CD14-positive monocyte (primary cell): ENCODE results near the gene CHODL. TPM values are rescaled to one million over a fixed set of nuclear protein-coding genes. Genes with fewer than 3 reads are reported as not detected.

Experiments used
- DNase-seq, 3 donors: peaks; one replicate each; pipeline ENCODE4 v3.0.0-alpha.2; 2011 to 2022
- H2AFZ ChIP-seq: 2 replicates; pipeline ENCODE4 v1.6.0; 2012; ENCODE audit warnings: mild to moderate bottlenecking, low read depth, low read length, inconsistent platforms; ENCODE audit not compliant: insufficient read depth, poor library complexity, severe bottlenecking
- H3K27ac ChIP-seq, 2 donors: 1 replicate in 1 of 2; 2 replicates in 1 of 2; pipeline ENCODE4 v1.5.1; 2012 to 2013; ENCODE audit warnings: low read length in 2 of 2, control low read depth in 1 of 2, inconsistent platforms in 1 of 2, low read depth in 1 of 2, mild to moderate bottlenecking in 1 of 2
- H3K27me3 ChIP-seq, 2 donors: one replicate each; pipeline versions ENCODE4 v1.6.0 to v1.6.1; 2011 to 2013; ENCODE audit warnings: low read length in 2 of 2; ENCODE audit not compliant: control insufficient read depth in 2 of 2, insufficient read depth in 2 of 2
- H3K36me3 ChIP-seq, 2 donors: replicated peaks in 1 of 2; 1 replicate in 1 of 2; 2 replicates in 1 of 2; pipeline versions ENCODE4 v1.5.1 to v1.6.1; 2012 to 2013; ENCODE audit warnings: low read length in 2 of 2, control low read depth in 1 of 2, inconsistent platforms in 1 of 2, mild to moderate bottlenecking in 1 of 2; ENCODE audit not compliant: insufficient read depth in 2 of 2, control insufficient read depth in 1 of 2
- H3K4me1 ChIP-seq, 2 donors: 1 replicate in 1 of 2; 2 replicates in 1 of 2; pipeline versions ENCODE4 v1.5.1 to v1.6.1; 2012 to 2013; ENCODE audit warnings: low read length in 2 of 2, control low read depth in 1 of 2, inconsistent platforms in 1 of 2, mild to moderate bottlenecking in 1 of 2, moderate library complexity in 1 of 2; ENCODE audit not compliant: insufficient read depth in 2 of 2, control insufficient read depth in 1 of 2
- H3K4me2 ChIP-seq: replicated peaks from 2 replicates; pipeline ENCODE3; 2012; ENCODE audit warnings: low read length, moderate library complexity, mild to moderate bottlenecking; ENCODE audit not compliant: poor library complexity, severe bottlenecking; ENCODE audit errors: extremely low read depth
- H3K4me3 ChIP-seq, 3 experiments: fragments of 200-600 bp in 1 of 3; sonication (generic) in 1 of 3; replicated peaks in 1 of 3; 1 replicate in 2 of 3; 2 replicates in 1 of 3; pipeline ENCODE4 v1.5.1; 2011 to 2013; ENCODE audit warnings: low read length in 3 of 3, mild to moderate bottlenecking in 3 of 3, control low read depth in 2 of 3, low read depth in 2 of 3, inconsistent platforms in 1 of 3, moderate library complexity in 1 of 3
- H3K79me2 ChIP-seq: 2 replicates; pipeline ENCODE4 v1.6.0; 2012; ENCODE audit warnings: mild to moderate bottlenecking, control low read depth, inconsistent platforms, low read length, moderate library complexity; ENCODE audit not compliant: insufficient read depth
- H3K9ac ChIP-seq: 2 replicates; pipeline ENCODE4 v1.6.0; 2017; ENCODE audit warnings: low read length, mild to moderate bottlenecking; ENCODE audit not compliant: insufficient read depth, poor library complexity, severe bottlenecking
- H3K9me3 ChIP-seq, 2 donors: replicated peaks in 1 of 2; 1 replicate in 1 of 2; 2 replicates in 1 of 2; pipeline versions ENCODE4 v1.5.1 to v1.6.1; 2012 to 2013; ENCODE audit warnings: low read length in 2 of 2, control low read depth in 1 of 2; ENCODE audit not compliant: control insufficient read depth in 1 of 2, insufficient read depth in 1 of 2
- H4K20me1 ChIP-seq: 2 replicates; pipeline ENCODE4 v1.6.0; 2012; ENCODE audit warnings: mild to moderate bottlenecking, low read length, control low read depth, moderate library complexity; ENCODE audit not compliant: insufficient read depth
- H3K27ac Mint-ChIP-seq, 7 donors: one replicate each; pipeline ENCODE4 v1.8.0; 2020; ENCODE audit warnings: mild to moderate bottlenecking in 7 of 7, mixed read lengths in 7 of 7, moderate library complexity in 6 of 7, inconsistent platforms in 2 of 7
- H3K27me3 Mint-ChIP-seq, 3 donors: one replicate each; pipeline ENCODE4 v1.8.0; 2021 to 2022; ENCODE audit warnings: low read depth in 3 of 3, mild to moderate bottlenecking in 3 of 3, mixed read lengths in 3 of 3, moderate library complexity in 3 of 3, inconsistent platforms in 1 of 3
- H3K36me3 Mint-ChIP-seq, 2 donors: one replicate each; pipeline ENCODE4 v1.8.0; 2020; ENCODE audit warnings: mixed read lengths in 2 of 2, inconsistent platforms in 1 of 2, mild to moderate bottlenecking in 1 of 2
- H3K4me1 Mint-ChIP-seq: one replicate; pipeline ENCODE4 v1.8.0; 2020; ENCODE audit warnings: mild to moderate bottlenecking, mixed read lengths
- H3K4me3 Mint-ChIP-seq, 2 donors: one replicate each; pipeline ENCODE4 v1.8.0; 2020; ENCODE audit warnings: mild to moderate bottlenecking in 2 of 2, mixed read lengths in 2 of 2, moderate library complexity in 1 of 2
- H3K9me3 Mint-ChIP-seq, 7 donors: one replicate each; pipeline ENCODE4 v1.8.0; 2020 to 2022; ENCODE audit warnings: mixed read lengths in 7 of 7, mild to moderate bottlenecking in 6 of 7, moderate library complexity in 6 of 7, inconsistent platforms in 2 of 7
- CTCF ChIP-seq: fragments of 200-600 bp; IDR thresholded peaks from one replicate; pipeline ENCODE4 v1.8.0; 2022; ENCODE audit warnings: antibody characterized with exemption, mild to moderate bottlenecking
- WGBS: methylation state at CpG from one replicate; pipeline ENCODE4 v1.1.5; 2013; ENCODE audit warnings: missing lambda C conversion rate; ENCODE audit not compliant: insufficient coverage; 5-methylcytosine and 5-hydroxymethylcytosine counted together
- intact Hi-C, 2 donors: fragments of 100-400 bp; cut with micrococcal nuclease; formaldehyde crosslinking; loops; one replicate each; pipeline versions ENCODE4 v1.15.0 to v1.15.1; 2023
- polyA plus RNA-seq, 3 donors: library from polyadenylated mRNA; depleted of rRNA in 1 of 3; unstranded in 2 of 3; stranded (reverse) in 1 of 3; fragments of 300-500 nt in 2 of 3; fragments of >200 nt in 1 of 3; fragmentation: Illumina TruSeq in 2 of 3; gene quantifications; 1 replicate in 2 of 3; 2 replicates in 1 of 3; pipeline ENCODE4 v1.2.3, GENCODE V29; 2012 to 2021

The CHODL gene
- polyA plus RNA-seq, 3 donors = not detected

- Mint-ChIP-seq H3K4me3 (no peak overlapping the region), H3K4me1 (no peaks in the 10 kb centered on the region), H3K27me3 (no peaks in the 10 kb centered on the region), H3K36me3 (no peaks in the 10 kb centered on the region), H3K27ac (no peak overlapping the region), H3K9me3 (no peaks in the 10 kb centered on the region)
- Histone ChIP-seq H3K9me3 (no peaks in the 10 kb centered on the region), H2AFZ (no peak overlapping the region), H3K4me1 (no peaks in the 10 kb centered on the region), H4K20me1 (no peaks in the 10 kb centered on the region), H3K4me2 (no peak overlapping the region), H3K4me3 (no peak overlapping the region), H3K79me2 (no peaks in the 10 kb centered on the region), H3K27me3 (no peaks in the 10 kb centered on the region), H3K27ac (no peak overlapping the region), H3K36me3 (no peaks in the 10 kb centered on the region), H3K9ac (no peak overlapping the region)
- no peak for DNase-seq
- intact Hi-C loops = no loop called here
- no peak for TF ChIP-seq CTCF
- no CpG with 5 or more reads among the region's 2 CpGs for WGBS
Measured at GRCh38 chr21:18253799-18254198, 9.2 kb downstream of the CHODL start.

- no peak overlapping the region for H3K4me3 Mint-ChIP-seq
- Histone ChIP-seq H3K27me3 (no peaks in the 10 kb centered on the region), H3K4me1 (no peaks in the 10 kb centered on the region), H3K9me3 (no peaks in the 10 kb centered on the region), H3K4me3 (no peak overlapping the region), H3K9ac (no peak overlapping the region), H4K20me1 (no peaks in the 10 kb centered on the region), H2AFZ (no peak overlapping the region), H3K27ac (no peak overlapping the region), H3K4me2 (no peak overlapping the region), H3K36me3 (no peaks in the 10 kb centered on the region), H3K79me2 (no peaks in the 10 kb centered on the region)
- H3K9me3 Mint-ChIP-seq = no peaks in the 10 kb centered on the region
- intact Hi-C loops = no loop called here
- H3K27ac Mint-ChIP-seq = no peak overlapping the region
- H3K4me1 Mint-ChIP-seq = no peaks in the 10 kb centered on the region
- whole genome bisulfite sequencing = no CpG with 5 or more reads among the region's 2 CpGs
- H3K36me3 Mint-ChIP-seq = no peaks in the 10 kb centered on the region
- no peak for TF ChIP-seq CTCF
- H3K27me3 Mint-ChIP-seq = no peaks in the 10 kb centered on the region
- no peak for DNase-seq
Measured at GRCh38 chr21:18265944-18266343, 21.3 kb downstream of the CHODL start.
